Gastroesophageal sphincter (tissue), 4 donors: ENCODE measurements around the gene WDR90. TPM values are rescaled to one million over a fixed set of nuclear protein-coding genes. Genes with fewer than 3 reads are reported as not detected.

Source experiments
- ATAC-seq: fragments of 150-250 bp; one replicate; pipeline ENCODE4 v1.9.1; 2016; ENCODE audit warnings: mild to moderate bottlenecking, moderate library complexity
- H3K27ac ChIP-seq, 4 donors: fragments of 200-600 bp; sonication (generic) in 3 of 4; 1 replicate in 3 of 4; 2 replicates in 1 of 4; pipeline ENCODE4 v1.5.1; 2016 to 2019
- H3K27me3 ChIP-seq: fragments of 200-600 bp; sonication (generic); one replicate; pipeline ENCODE4 v1.5.1; 2019
- H3K36me3 ChIP-seq, 2 donors: fragments of 200-600 bp; sonication (generic); one replicate each; pipeline ENCODE4 v1.5.1; 2019; ENCODE audit warnings: control low read depth in 1 of 2
- H3K4me1 ChIP-seq, 3 donors: fragments of 200-600 bp; sonication (generic); 1 replicate in 2 of 3; 2 replicates in 1 of 3; pipeline ENCODE4 v1.5.1; 2016 to 2019; ENCODE audit warnings: control low read depth in 2 of 3
- H3K4me3 ChIP-seq, 2 donors: fragments of 200-600 bp; sonication (generic); one replicate each; pipeline ENCODE4 v1.5.1; 2019; ENCODE audit warnings: mild to moderate bottlenecking in 1 of 2, moderate library complexity in 1 of 2
- H3K9me3 ChIP-seq, 3 donors: fragments of 200-600 bp; sonication (generic); one replicate each; pipeline ENCODE4 v1.5.1; 2017 to 2019; ENCODE audit warnings: control low read depth in 2 of 3
- EP300 ChIP-seq: sonication (generic); formaldehyde crosslinking; IDR thresholded peaks from one replicate; pipeline ENCODE4 v1.6.1; 2017; ENCODE audit warnings: antibody characterized with exemption, mild to moderate bottlenecking
- POLR2A ChIP-seq, 2 donors: fragments of 450-650 bp; IDR thresholded peaks; one replicate each; pipeline ENCODE4 v1.6.1; 2017; ENCODE audit warnings: antibody characterized with exemption in 2 of 2, mild to moderate bottlenecking in 2 of 2, moderate library complexity in 1 of 2
- POLR2AphosphoS5 ChIP-seq: sonication (generic); formaldehyde crosslinking; IDR thresholded peaks from one replicate; pipeline ENCODE4 v1.6.1; 2017; ENCODE audit warnings: antibody characterized with exemption
- WGBS, 2 donors: methylation state at CpG; one replicate each; pipeline ENCODE4 v1.1.5; 2018; ENCODE audit warnings: low coverage in 1 of 2; 5-methylcytosine and 5-hydroxymethylcytosine counted together
- total RNA-seq, 4 donors: library from RNA; depleted of rRNA; stranded (reverse); fragments of >200 nt; gene quantifications; one replicate each; pipeline ENCODE4 v1.1.0, GENCODE V29; 2016
- TF ChIP-seq, protein P1 (sequence below), 4 experiments: fragments of 200-600 bp in 2 of 4; fragments of 450-650 bp in 2 of 4; sonication (generic) in 1 of 4; IDR thresholded peaks; one replicate each; pipeline ENCODE4 v1.5.1; 2017 to 2019; ENCODE audit warnings: antibody characterized with exemption in 4 of 4, mild to moderate bottlenecking in 2 of 4, moderate library complexity in 2 of 4

Gene WDR90
- total RNA-seq, 4 donors from 2014 or later, result 8.5 to 21.2 (median 16.8) TPM

DNA sequence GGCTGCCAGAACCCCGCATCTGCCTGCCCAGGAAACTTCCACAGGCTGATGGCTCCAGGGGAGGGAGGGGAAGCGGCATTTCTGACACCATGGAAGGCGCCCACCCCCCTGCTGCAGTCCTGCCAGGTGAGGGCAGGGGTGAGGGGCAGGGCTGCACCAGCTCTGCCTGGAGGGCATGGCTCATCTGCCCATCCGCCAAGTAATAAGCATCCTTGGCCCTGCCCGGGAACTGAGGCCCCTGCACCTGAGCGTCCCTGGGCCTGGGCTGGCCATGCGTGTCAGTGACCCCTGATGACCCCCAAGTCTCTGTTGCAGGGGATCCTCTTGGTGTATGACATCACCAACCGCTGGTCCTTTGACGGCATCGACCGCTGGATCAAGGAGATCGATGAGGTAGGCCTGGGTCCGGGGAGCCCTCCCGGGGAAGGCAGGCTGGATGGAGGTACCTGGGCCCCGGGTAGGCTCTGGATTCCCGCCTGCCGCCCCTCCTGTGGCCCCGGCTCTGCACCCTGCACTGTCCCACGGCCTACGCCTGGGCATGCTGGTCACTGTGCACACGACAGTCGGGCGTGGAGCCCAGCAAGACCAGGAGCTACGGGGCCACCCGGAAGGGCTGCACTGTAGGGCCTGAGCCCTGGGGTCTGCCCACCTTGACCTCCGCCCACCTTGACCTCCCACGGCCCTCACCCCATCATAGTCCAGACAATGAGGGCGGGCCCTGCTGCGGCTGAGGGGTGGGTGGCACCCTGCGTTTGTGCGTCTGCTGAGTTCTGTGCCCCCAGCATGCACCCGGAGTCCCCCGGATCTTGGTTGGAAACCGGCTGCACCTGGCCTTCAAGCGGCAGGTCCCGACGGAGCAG is 23.8 kb upstream of the WDR90 start:
- peaks cover 0 to 50% of the 10 kb centered on the region in 2 donors for H3K36me3 ChIP-seq
- H3K27ac ChIP-seq, result no peak overlapping the region
- H3K27me3 ChIP-seq, result no peaks in the 10 kb centered on the region
- H3K4me3 ChIP-seq, result no peak overlapping the region
- H3K4me1 ChIP-seq, result peaks cover 0 to 22% (median 8%) of the 10 kb centered on the region in 3 donors
- no peak for ATAC-seq
- H3K9me3 ChIP-seq, result no peaks in the 10 kb centered on the region
- TF ChIP-seq EP300, result no peak
- no peak for TF ChIP-seq POLR2AphosphoS5
- TF ChIP-seq, protein P1, sequence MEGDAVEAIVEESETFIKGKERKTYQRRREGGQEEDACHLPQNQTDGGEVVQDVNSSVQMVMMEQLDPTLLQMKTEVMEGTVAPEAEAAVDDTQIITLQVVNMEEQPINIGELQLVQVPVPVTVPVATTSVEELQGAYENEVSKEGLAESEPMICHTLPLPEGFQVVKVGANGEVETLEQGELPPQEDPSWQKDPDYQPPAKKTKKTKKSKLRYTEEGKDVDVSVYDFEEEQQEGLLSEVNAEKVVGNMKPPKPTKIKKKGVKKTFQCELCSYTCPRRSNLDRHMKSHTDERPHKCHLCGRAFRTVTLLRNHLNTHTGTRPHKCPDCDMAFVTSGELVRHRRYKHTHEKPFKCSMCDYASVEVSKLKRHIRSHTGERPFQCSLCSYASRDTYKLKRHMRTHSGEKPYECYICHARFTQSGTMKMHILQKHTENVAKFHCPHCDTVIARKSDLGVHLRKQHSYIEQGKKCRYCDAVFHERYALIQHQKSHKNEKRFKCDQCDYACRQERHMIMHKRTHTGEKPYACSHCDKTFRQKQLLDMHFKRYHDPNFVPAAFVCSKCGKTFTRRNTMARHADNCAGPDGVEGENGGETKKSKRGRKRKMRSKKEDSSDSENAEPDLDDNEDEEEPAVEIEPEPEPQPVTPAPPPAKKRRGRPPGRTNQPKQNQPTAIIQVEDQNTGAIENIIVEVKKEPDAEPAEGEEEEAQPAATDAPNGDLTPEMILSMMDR (IDR thresholded peaks at IDR 0.05), result no peak
- no CpG with 5 or more reads among the region's 37 CpGs for WGBS, 2 donors

DNA sequence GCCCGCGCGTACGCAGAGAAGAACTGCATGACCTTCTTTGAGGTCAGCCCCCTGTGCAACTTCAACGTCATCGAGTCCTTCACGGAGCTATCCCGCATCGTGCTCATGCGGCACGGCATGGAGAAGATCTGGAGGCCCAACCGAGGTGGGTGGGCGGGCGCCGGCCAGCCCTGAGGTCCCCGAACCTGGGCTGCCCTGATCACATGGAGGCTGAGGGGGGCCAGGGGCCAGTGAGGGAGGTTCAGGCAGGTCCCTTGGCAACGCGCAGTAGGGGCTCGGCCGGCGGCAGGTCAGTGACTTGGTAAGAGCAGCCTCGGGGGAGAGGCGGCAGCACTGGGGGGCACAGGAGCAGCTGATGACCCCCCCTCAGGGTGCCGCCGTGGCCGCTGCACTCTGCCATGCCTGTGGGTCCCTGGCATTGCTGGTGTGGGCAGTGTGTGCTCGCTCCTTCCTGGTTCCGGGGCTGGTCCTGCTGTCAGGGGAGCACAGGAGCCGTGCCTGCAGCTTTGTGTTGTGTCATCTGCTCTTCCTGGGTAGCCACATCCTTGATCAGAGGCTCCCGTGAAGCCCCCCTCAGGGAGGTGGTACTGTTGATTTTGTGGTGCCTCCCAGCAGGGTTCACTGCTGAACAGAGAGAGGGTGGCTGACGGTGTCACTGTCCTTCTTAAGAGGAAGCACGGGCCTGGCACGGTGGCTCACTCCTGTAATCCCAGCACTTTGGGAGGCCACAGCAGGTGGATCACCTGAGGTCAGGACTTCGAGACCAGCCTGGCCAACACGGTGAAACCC is 23.0 kb upstream of the WDR90 start:
- H3K36me3 ChIP-seq, result peaks cover 0 to 46% of the 10 kb centered on the region in 2 donors
- no peak for ATAC-seq
- TF ChIP-seq EP300 (no peak), POLR2A (IDR thresholded peaks at IDR 0.05) (no peak), POLR2AphosphoS5 (no peak)
- TF ChIP-seq, protein P1 (IDR thresholded peaks at IDR 0.05), result no peak
- no peaks in the 10 kb centered on the region for H3K9me3 ChIP-seq
- H3K27me3 ChIP-seq, result peaks cover 7% of the 10 kb centered on the region
- no peak overlapping the region for H3K4me3 ChIP-seq
- H3K27ac ChIP-seq, result peak overlapping the region in 2 of 4 donors; percentile 35 to 43
- peaks cover 0 to 28% (median 16%) of the 10 kb centered on the region in 3 donors for H3K4me1 ChIP-seq
- 86% methylated on average over 7 of the region's 35 CpGs; no CpG with 5 or more reads in 1 of the 2 donors for WGBS, 2 donors

DNA sequence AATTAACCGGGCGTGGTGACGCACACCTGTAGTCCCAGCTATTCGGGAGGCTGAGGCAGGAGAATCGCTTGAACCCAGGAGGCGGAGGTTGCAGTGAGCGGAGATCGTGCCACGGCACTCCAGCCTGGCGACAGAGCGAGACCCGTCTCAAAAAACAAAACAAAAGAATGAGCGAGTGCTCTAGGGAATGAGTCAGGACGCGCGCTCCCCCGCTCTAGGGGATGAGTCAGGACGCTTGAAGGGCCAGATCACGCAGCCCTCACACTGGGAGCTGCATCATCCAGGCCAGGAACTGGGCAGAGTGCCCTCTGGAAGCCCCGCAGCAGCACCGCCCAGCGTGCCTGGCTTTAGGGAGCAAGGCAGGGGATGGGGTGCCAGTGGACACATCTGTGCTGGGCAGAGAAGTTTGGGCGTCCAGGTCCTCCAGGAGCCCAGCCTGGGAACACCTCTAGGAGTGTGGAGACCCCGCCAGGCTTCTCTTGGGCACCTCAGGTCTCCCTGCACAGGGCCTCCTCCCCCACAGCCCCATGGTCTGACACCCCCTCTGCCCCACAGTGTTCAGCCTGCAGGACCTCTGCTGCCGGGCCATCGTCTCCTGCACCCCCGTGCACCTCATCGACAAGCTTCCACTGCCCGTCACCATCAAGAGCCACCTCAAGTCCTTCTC is 22.2 kb upstream of the WDR90 start:
- Histone ChIP-seq H3K4me1 (peaks cover 0 to 25% (median 18%) of the 10 kb centered on the region in 3 donors), H3K9me3 (no peaks in the 10 kb centered on the region), H3K36me3 (peaks cover 0 to 40% of the 10 kb centered on the region in 2 donors), H3K4me3 (no peak overlapping the region), H3K27me3 (peaks cover 10% of the 10 kb centered on the region), H3K27ac (peak overlapping the region in 2 of 4 donors; percentile 35 to 43)
- 73 to 88% methylated on average over 4 to 8 of the region's 29 CpGs for WGBS, 2 donors
- ATAC-seq, result no peak
- TF ChIP-seq EP300 (no peak), POLR2A (IDR thresholded peaks at IDR 0.05) (no peak), POLR2AphosphoS5 (no peak)
- TF ChIP-seq, protein P1 (IDR thresholded peaks at IDR 0.05), result no peak

DNA sequence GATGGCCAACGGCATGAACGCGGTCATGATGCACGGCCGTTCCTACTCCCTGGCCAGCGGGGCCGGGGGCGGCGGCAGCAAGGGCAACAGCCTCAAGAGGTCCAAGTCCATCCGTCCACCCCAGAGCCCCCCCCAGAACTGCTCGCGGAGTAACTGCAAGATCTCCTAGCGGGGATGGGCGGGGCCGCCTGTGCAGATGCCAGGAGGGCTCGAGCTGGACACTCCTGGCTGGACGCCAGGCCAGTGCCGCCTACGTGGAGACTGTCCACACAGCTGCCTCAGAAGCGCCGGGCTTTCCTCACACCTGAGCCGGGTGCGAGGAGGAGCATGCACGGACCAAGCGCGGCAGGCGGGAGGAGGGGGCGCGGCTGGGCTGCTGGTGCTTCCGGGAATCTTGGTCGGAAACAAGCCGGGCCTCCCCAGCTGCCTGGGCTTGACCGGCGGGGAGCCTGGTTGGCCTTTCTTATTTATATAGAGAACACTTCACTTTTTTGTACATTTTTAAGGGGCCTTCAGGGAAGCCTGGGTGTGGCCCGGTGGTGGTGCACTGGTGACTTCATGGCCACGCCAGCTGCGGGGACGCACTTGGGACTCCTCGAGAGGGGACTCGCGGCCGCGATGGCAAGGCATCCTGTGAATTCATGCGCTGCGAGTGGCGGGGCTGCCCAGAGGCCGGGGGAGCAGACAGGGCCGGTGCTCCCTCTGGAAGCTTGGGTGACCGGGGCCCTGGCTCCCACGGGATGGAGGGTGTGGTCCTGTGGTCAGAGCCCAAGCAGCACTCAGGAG is 21.5 kb upstream of the WDR90 start:
- H3K4me1 ChIP-seq, result peaks cover 0 to 23% (median 18%) of the 10 kb centered on the region in 3 donors
- TF ChIP-seq POLR2A (IDR thresholded peaks at IDR 0.05) (no peak), POLR2AphosphoS5 (no peak), EP300 (no peak)
- TF ChIP-seq, protein P1 (IDR thresholded peaks at IDR 0.05), result no peak
- no peak overlapping the region for H3K4me3 ChIP-seq
- H3K36me3 ChIP-seq, result peaks cover 0 to 45% of the 10 kb centered on the region in 2 donors
- H3K27me3 ChIP-seq, result peaks cover 17% of the 10 kb centered on the region
- no peaks in the 10 kb centered on the region for H3K9me3 ChIP-seq
- peak overlapping the region in 1 of 4 donors; percentile 19 for H3K27ac ChIP-seq
- 77% methylated on average over 6 of the region's 50 CpGs; no CpG with 5 or more reads in 1 of the 2 donors for WGBS, 2 donors
- ATAC-seq, result no peak
